Brain microvascular endothelial cell (primary cell): ENCODE data around the gene ASRGL1.

Experiments used
- DNase-seq: peaks from one replicate; pipeline ENCODE4 v3.0.0-alpha.2; 2020
- H3K27ac ChIP-seq: fragments of 250-450 bp; sonication (Bioruptor Pico); 2 replicates; pipeline ENCODE4 v1.5.1; 2020; ENCODE audit warnings: mild to moderate bottlenecking, moderate library complexity
- H3K27me3 ChIP-seq: fragments of 250-450 bp; sonication (Bioruptor Pico); replicated peaks from 2 replicates; pipeline ENCODE4 v1.5.1; 2020; ENCODE audit warnings: mild to moderate bottlenecking
- H3K36me3 ChIP-seq: fragments of 250-450 bp; sonication (Bioruptor Pico); replicated peaks from 2 replicates; pipeline ENCODE4 v1.5.1; 2020; ENCODE audit warnings: mild to moderate bottlenecking
- H3K4me3 ChIP-seq: 2 replicates; pipeline ENCODE4 v1.5.1; 2011; ENCODE audit warnings: low read depth, mild to moderate bottlenecking, control low read depth, low read length, moderate library complexity
- CTCF ChIP-seq: IDR thresholded peaks from 2 replicates; pipeline ENCODE4 v1.5.1; 2011; ENCODE audit warnings: low read depth, mild to moderate bottlenecking, moderate library complexity, low read length, control low read depth, inconsistent platforms; ENCODE audit errors: missing control alignments
- in situ Hi-C: cut with HindIII; loops from 2 replicates; pipeline ENCODE4 v1.10.0; 2017; ENCODE audit warnings: low sequenced_read_pairs, low pct_ligation_motif_present

ASRGL1 gene

GRCh38 chr11:62411524-62411923 is 74.3 kb downstream of the ASRGL1 start:
- H3K27me3 ChIP-seq: no peaks in the 10 kb centered on the region
- no peak overlapping the region for H3K27ac ChIP-seq
- H3K4me3 ChIP-seq: no peak overlapping the region
- no peak for DNase-seq
- H3K36me3 ChIP-seq: no peaks in the 10 kb centered on the region
- in situ Hi-C loops: no loop called here
- no peak for TF ChIP-seq CTCF

- no peak for TF ChIP-seq CTCF
Observed at GRCh38 chr11:62413060-62413696, 75.9 kb downstream of the ASRGL1 start.

GRCh38 chr11:62416596-62416995 is 79.3 kb downstream of the ASRGL1 start:
- Histone ChIP-seq H3K27ac (no peak overlapping the region), H3K4me3 (no peak overlapping the region), H3K27me3 (no peaks in the 10 kb centered on the region), H3K36me3 (no peaks in the 10 kb centered on the region)
- no peak for DNase-seq
- in situ Hi-C loops: no loop called here
- no peak for TF ChIP-seq CTCF

More at GRCh38 chr11:62413060-62413696, 75.9 kb downstream of the ASRGL1 start:
- H3K4me3 ChIP-seq: no peak overlapping the region
- H3K27ac ChIP-seq: no peak overlapping the region
- H3K36me3 ChIP-seq: no peaks in the 10 kb centered on the region
- H3K27me3 ChIP-seq: no peaks in the 10 kb centered on the region
- in situ Hi-C loops: no loop called here
- no peak for DNase-seq

GRCh38 chr11:62418136-62418535 is 80.9 kb downstream of the ASRGL1 start:
- in situ Hi-C loops: no loop called here
- TF ChIP-seq CTCF: no peak
- DNase-seq: no peak
- Histone ChIP-seq H3K36me3 (no peaks in the 10 kb centered on the region), H3K4me3 (no peak overlapping the region), H3K27ac (no peak overlapping the region), H3K27me3 (no peaks in the 10 kb centered on the region)

GRCh38 chr11:62418733-62419132 is 81.5 kb downstream of the ASRGL1 start, which contains the start of gene SCGB1A1:
Gene SCGB1A1, plus strand, starts transcription at chr11:62419033. Its CDS starts 63 bp downstream, at chr11:62419096.
- Histone ChIP-seq H3K27me3 (no peaks in the 10 kb centered on the region), H3K27ac (no peak within 1 kb of the TSS), H3K36me3 (no peaks in the 10 kb centered on the region), H3K4me3 (no peak within 1 kb of the TSS)
- DNase-seq: no peak
- TF ChIP-seq CTCF: no peak
- in situ Hi-C loops: no loop called here

GRCh38 chr11:62419314-62419929 is 82.2 kb downstream of the ASRGL1 start:
- DNase-seq: no peak
- in situ Hi-C loops: no loop called here
- no peak for TF ChIP-seq CTCF
- no peaks in the 10 kb centered on the region for H3K27me3 ChIP-seq
- no peak overlapping the region for H3K4me3 ChIP-seq
- no peak overlapping the region for H3K27ac ChIP-seq
- H3K36me3 ChIP-seq: no peaks in the 10 kb centered on the region
